AG04450 (cell line): ENCODE results near the gene MGA. TPM values are rescaled to one million over a fixed set of nuclear protein-coding genes. Genes with fewer than 3 reads are reported as not detected.

ENCODE experiments used
- CTCF ChIA-PET: fragments of 300-600, 350-600 bp; formaldehyde crosslinking; extraction: SDS; loops from one replicate; lab custom pipeline; 2022; ENCODE audit warnings: antibody characterized with exemption, inconsistent platforms; lab: Charles Lee
- POLR2A ChIA-PET: fragments of 350-600 bp; formaldehyde crosslinking; extraction: SDS; loops from one replicate; lab custom pipeline; 2021; ENCODE audit warnings: antibody characterized with exemption, inconsistent platforms; lab: Yijun Ruan, JAX
- DNase-seq: peaks from one replicate; pipeline ENCODE4 v3.0.0-alpha.2; 2011; ENCODE audit warnings: low read depth, low spot score
- H3K27ac ChIP-seq: one replicate; pipeline ENCODE4 v1.5.1; 2012; ENCODE audit warnings: low read depth, low read length, control low read depth
- H3K27me3 ChIP-seq: one replicate; pipeline ENCODE4 v1.6.0; 2012; ENCODE audit warnings: low read length; ENCODE audit not compliant: control insufficient read depth, insufficient read depth
- H3K4me3 ChIP-seq: 2 replicates; pipeline ENCODE4 v1.5.1; 2011; ENCODE audit warnings: mild to moderate bottlenecking, low read depth, low read length, control low read depth
- H3K9me3 ChIP-seq: 2 replicates; pipeline ENCODE4 v1.5.1; 2012; ENCODE audit warnings: low read length; ENCODE audit not compliant: control insufficient read depth, insufficient read depth
- polyA minus RNA-seq: library from RNA; depleted of rRNA, polyadenylated mRNA; stranded (reverse); fragments of >200 nt; gene quantifications from 2 replicates; pipeline ENCODE4 v1.2.3, GENCODE V29; 2011; rRNA and poly(A)+ RNA removed
- polyA plus RNA-seq: library from polyadenylated mRNA; depleted of rRNA; stranded (reverse); fragments of >200 nt; gene quantifications from 2 replicates; pipeline ENCODE4 v1.2.3, GENCODE V29; 2011; rRNA removed
- TF ChIP-seq, protein P1 (sequence below): IDR thresholded peaks from 2 replicates; pipeline ENCODE4 v1.5.1; 2011; ENCODE audit warnings: low read depth, low read length, control low read depth, inconsistent platforms

The MGA gene
- polyA plus RNA-seq (8.5 and 9.7 TPM in 2 replicates), polyA minus RNA-seq (32.0 and 52.2 TPM in 2 replicates)

- ChIA-PET POLR2A (interaction anchor here (0.6 to 1.3 kb wide), 7 partner anchors 10 to 270 kb away, joined by 3 to 4 read pairs (median 3); partner anchors contain the start of gene RPAP1), CTCF (interaction anchor here (0.8 kb wide), 1 partner anchor 57 kb away, joined by 4 read pairs; no protein-coding TSS in a partner anchor)
- TF ChIP-seq, protein P1, sequence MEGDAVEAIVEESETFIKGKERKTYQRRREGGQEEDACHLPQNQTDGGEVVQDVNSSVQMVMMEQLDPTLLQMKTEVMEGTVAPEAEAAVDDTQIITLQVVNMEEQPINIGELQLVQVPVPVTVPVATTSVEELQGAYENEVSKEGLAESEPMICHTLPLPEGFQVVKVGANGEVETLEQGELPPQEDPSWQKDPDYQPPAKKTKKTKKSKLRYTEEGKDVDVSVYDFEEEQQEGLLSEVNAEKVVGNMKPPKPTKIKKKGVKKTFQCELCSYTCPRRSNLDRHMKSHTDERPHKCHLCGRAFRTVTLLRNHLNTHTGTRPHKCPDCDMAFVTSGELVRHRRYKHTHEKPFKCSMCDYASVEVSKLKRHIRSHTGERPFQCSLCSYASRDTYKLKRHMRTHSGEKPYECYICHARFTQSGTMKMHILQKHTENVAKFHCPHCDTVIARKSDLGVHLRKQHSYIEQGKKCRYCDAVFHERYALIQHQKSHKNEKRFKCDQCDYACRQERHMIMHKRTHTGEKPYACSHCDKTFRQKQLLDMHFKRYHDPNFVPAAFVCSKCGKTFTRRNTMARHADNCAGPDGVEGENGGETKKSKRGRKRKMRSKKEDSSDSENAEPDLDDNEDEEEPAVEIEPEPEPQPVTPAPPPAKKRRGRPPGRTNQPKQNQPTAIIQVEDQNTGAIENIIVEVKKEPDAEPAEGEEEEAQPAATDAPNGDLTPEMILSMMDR, result peak; percentile 15; the same call in 1 of the 2 replicates
- DNase-seq, result peak; percentile 81
- H3K27me3 ChIP-seq, result no peaks in the 10 kb centered on the region
- peak within 1 kb of the TSS; percentile 88 for H3K27ac ChIP-seq
- peak within 1 kb of the TSS; percentile 69 for H3K4me3 ChIP-seq
- H3K9me3 ChIP-seq, result peaks cover 10% of the 10 kb centered on the region; the same call in 1 of the 2 replicates
Observed at GRCh38 chr15:41660235-41661077, at the start of gene MGA. Gene MGA (plus strand): TSS chr15:41660405.

DNA sequence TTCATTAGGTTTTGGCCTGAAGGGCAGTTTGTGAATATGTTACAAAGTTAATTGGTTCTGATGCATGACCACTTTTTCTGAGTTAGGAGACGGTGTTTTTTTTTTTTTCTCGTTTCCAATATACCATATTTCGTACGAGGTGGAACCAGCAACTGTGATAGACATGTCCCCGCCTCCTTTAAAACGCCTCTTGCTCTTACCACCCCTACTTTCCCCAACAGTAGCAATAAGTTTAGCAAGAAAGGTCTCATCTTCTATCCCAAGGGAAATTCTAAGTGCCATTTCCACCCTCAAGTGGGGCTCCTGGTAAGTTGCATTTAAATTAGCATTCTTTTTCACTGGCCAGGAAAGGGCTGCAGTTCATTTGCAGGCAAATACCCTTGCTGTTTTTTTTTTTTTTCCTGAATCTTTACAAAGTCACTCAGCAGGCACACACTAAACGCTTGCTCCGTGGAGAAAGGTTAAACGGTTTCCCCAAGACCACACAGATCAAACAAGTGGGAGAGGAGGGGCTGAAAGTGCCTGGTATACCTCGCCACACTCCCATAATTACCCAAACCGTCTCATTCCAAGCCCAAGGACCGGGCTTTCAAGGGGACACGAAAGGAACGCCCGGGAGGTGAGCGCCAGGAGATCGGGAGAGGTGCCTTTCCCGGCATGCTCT, 39.5 kb upstream of the MGA start:
- Histone ChIP-seq H3K27ac (no peak overlapping the region), H3K9me3 (peaks cover 9% of the 10 kb centered on the region), H3K4me3 (peak overlapping the region; percentile 64), H3K27me3 (no peaks in the 10 kb centered on the region)
- ChIA-PET POLR2A (interaction anchor here (0.9 kb wide), 2 partner anchors 16 to 41 kb away, joined by 3 to 4 read pairs; no protein-coding TSS in a partner anchor), CTCF (interaction anchor here (2.7 kb wide), 1 partner anchor 17 kb away, joined by 6 read pairs; no protein-coding TSS in a partner anchor)
- no peak for DNase-seq
- TF ChIP-seq, protein P1, result no peak

- DNase-seq, result peak; percentile 56
- Histone ChIP-seq H3K4me3 (peak overlapping the region; percentile 64), H3K27ac (peak overlapping the region; percentile 52), H3K27me3 (no peaks in the 10 kb centered on the region), H3K9me3 (peaks cover 9% of the 10 kb centered on the region)
- ChIA-PET CTCF (interaction anchor here (0.6 to 2.7 kb wide), 2 partner anchors 9 to 18 kb away, joined by 3 to 6 read pairs; no protein-coding TSS in a partner anchor), POLR2A (interaction anchor here (0.6 to 2.5 kb wide), 5 partner anchors 14 to 399 kb away, joined by 3 to 6 read pairs (median 4); no protein-coding TSS in a partner anchor)
- TF ChIP-seq, protein P1, result no peak
Observed at GRCh38 chr15:41621200-41622193, 38.7 kb upstream of the MGA start.

- ChIA-PET POLR2A (interaction anchor here (0.7 to 2.5 kb wide), 2 partner anchors 16 to 26 kb away, joined by 6 read pairs; no protein-coding TSS in a partner anchor), CTCF (interaction anchor here (0.6 kb wide), 1 partner anchor 149 kb away, joined by 4 read pairs; no protein-coding TSS in a partner anchor)
- DNase-seq, result no peak
Observed at GRCh38 chr15:41622901-41623300, 37.3 kb upstream of the MGA start.

More at GRCh38 chr15:41622901-41623300, 37.3 kb upstream of the MGA start:
- Histone ChIP-seq H3K4me3 (no peak overlapping the region), H3K27me3 (no peaks in the 10 kb centered on the region), H3K27ac (no peak overlapping the region), H3K9me3 (peaks cover 9% of the 10 kb centered on the region)
- TF ChIP-seq, protein P1, result no peak
